HG03571 (cell line): ENCODE measurements around the gene HSPB8.

Experiments
- ATAC-seq: cut with Tn5 transposase; IDR thresholded peaks from one replicate; pipeline ENCODE4 v1.9.1; 2021; ENCODE audit not compliant: unreplicated experiment

The HSPB8 gene

DNA sequence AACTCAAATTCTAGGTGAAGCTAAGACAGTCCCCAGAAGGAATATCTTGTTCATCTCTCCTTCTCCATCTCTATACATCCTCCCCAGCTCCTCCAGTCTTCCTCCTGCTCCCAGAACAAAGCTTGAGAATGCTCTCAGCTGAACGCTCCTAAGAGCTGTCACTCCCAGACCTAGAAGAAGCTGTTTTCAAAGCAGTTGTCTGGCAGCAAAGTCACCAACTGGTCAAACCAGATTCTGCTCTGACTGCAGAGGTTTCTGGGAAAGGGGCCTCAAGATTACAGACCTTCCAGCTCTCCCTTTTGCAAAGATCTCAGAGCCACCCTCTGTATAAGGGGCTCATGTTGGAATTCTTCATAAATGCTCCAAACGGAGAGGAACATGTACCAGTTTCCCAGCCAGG, 9.6 kb upstream of the HSPB8 start:
- ATAC-seq, result no peak

- no peak for ATAC-seq
These were observed 7.4 kb upstream of the HSPB8 start for GRCh38 chr12:119171291-119171690.

GRCh38 chr12:119171691-119172425, 6.9 kb upstream of the HSPB8 start:
- ATAC-seq, result no peak

DNA sequence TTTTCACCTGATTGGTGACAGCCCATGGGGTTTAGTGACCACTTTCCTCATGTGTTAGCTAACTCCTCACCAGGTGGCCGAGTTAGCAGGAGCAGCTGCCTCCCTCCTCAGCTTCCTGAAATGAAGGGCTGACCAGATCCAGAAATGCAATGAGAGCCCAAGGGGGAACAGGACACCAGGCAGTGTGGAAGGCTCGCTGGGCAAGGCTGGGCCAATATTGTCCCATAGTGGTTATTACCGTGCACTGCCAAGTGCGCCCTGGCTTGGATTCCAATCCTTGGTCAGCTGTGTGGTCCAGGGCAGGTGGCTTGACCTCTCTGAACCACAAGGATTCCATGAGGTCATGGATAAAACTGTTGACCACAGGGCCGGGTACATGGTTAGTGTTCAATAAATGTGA, 3.6 kb upstream of the HSPB8 start:
- ATAC-seq, result no peak

DNA sequence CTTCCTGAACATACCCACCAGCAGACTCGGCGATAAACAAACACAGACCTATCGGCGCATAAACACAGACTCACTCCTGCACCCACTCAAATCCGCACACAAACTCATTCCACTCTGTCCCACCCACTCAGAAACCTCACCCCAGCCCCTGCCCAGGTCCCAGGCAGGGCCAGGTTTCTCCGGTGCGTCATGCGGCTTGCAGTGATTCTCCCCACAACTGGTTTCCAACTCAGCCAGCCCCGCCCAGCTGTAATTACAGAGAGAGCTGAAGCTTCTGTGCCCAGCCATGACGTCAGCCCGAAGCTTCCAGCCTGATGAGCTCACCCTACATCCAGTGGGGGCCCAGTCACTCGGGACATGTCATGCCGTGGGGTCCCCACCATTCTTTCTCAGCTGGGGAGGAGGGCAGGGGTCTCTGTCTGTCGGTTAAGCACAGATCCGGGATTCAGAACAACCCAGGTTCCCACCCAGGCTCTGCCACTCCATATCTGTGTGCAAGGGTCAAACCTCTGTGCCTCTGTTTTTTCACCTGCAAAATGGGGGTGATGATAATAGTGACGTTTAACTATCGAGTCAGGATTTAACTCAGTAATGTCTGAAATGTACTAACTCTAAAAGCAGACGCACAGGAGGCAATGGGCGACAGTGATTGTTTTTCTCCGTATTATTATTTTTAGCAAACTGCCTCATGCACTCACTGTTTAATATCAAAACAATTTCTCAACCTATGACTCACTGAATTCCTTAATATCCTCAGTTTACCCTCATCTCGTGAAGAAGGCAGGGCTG, 2.3 kb upstream of the HSPB8 start:
- no peak for ATAC-seq

DNA sequence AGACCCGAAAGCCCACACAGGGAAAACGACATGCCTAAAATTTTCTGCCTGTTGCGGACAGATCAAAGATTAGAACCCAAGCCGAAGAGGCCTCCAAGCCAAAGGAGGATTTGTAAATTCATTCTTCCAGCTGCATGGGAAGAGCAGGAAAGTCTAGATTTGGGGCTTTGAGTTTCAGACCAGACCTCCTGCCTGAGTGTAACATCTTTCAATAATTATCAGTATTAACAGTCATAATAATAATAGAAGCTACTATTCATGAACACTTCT, 1.7 kb upstream of the HSPB8 start:
- ATAC-seq, result no peak

- ATAC-seq, result no peak
These were observed 879 bp upstream of the HSPB8 start for GRCh38 chr12:119177724-119178380.

- ATAC-seq, result no peak
These were observed 747 bp downstream of the HSPB8 start for GRCh38 chr12:119179335-119180021.

DNA sequence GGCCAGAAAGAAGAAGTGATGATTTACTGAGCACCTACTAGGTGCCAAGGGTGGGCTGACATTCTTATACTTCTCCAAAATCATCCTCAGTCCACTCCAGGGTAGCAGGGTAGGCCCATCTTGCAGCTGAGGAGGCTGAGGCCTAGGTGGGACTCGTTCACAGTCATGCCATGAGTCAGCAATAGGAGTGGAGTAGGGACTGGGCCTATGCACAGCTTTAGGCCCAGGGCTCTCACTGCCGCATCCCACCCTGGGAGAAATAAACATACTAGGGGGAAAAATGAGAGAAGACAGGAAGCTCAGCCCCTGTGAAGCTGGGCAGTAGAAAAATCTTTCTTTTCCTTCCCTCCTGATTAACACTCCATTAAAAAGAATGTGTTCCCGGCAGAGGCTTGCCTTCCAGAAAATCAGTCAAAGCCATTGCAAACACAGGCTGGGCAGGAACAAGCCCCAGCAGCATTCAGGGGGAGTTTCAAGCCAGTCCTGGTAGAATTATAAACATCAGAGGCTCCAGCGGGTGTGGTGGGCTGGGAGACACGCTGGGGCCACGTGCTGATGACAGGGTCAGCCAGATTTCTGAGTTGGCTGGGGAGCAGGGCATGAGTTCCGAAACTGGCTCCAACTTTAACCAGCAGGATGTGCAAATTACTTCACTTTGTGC, 1.8 kb downstream of the HSPB8 start:
- ATAC-seq, result no peak

DNA sequence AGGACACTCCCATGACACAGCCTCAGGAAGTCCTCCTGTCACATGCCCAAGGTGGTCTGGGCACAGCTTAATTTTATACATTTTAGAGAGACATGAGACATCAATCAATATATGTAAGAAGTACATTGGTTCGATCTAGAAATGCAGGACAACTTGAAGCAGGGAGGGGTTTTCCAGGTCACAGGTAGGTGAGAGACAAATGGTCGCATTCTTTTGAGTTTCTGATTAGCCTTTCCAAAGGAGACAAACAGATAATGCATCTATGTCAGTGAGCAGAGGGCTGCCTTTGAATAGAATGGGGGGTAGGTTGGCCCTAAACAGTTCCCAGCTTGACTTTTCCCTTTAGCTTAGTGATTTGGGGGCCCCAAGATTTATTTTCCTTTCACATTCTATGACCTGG, 2.5 kb downstream of the HSPB8 start:
- ATAC-seq, result no peak

GRCh38 chr12:119181944-119182343, 3.2 kb downstream of the HSPB8 start:
- no peak for ATAC-seq

- ATAC-seq, result no peak
These were observed 4.2 kb downstream of the HSPB8 start for GRCh38 chr12:119182701-119183493.

GRCh38 chr12:119183942-119184695, 5.4 kb downstream of the HSPB8 start:
- ATAC-seq, result no peak

GRCh38 chr12:119195256-119195655, 16.5 kb downstream of the HSPB8 start:
- ATAC-seq, result no peak

DNA sequence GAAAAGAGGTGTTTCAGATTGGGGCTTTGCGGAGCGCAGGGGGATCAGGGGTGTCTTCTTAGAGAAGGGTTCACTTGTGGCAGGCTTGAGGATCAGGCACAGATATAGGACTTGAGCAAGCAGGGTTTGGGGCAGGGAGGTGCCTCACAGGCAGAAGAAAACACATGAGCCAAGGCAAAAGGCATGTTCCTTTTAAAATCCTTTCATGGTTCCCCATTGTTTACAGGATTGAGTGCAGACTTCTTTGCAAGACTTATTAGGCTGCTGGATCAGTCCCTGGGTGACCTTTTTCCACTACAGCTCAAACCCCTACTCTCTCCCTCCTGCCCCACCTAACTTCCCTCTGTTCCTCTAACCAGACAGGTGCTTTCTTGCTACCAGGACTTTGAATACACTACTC, 19.7 kb downstream of the HSPB8 start:
- no peak for ATAC-seq

DNA sequence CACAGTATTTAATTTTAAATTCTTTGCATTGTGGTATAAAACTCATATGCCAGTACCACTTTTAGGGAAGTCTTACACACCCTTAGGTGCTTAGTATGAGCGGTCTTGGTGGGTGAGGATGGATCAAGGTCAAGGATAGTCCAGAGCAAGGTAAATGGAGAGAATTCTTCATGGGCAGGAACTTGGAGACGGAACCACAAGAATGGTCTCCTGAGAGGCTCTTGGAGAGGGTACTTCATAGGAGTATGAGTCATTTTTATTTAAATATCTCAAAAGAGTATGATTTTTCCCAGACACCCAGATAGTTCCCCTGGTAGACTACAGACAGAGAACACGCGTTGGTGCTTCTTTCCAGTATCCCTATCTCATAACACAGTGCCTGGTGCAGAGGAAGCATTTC, 21.9 kb downstream of the HSPB8 start:
- no peak for ATAC-seq

- no peak for ATAC-seq
These were observed 23.2 kb downstream of the HSPB8 start for GRCh38 chr12:119201789-119202543.

DNA sequence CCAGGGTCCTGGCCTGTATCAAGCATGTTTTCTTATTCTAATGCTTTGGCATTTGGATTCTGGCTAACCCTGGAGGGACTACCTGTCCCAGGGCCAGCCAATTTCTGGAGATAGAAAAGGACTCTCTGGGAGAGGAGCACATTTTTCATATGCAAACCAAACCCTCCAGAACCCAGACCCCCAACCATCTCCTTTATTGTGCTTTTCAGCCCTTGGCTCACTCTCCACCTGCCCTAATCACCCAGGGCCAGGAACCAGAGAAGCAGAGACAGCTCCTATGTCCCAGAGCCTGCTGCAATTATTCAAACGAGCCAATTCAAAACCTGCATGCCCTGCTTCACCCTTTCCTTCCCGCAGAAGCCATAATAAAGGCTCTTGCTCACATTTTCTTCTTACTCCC, 23.8 kb downstream of the HSPB8 start:
- ATAC-seq, result no peak

DNA sequence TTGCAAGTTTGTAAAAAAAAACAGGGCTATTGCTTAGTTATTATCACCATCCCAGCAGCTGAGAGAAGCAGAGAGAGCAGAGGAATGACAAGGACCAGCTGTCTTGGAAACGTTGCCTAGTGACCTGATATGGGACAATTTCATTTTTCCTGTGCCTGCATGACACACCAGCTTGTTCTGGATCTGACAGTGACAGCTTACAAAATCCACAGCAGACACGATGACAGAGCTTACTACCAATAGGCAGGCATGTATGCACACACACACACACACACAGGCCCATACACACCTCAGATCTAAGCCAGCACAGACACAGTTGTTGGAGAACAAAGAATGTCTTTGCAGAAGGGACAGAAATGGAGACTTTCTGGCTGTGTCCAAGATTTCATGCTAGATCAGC, 25.4 kb downstream of the HSPB8 start:
- no peak for ATAC-seq
